ENCODE data around the gene IL22RA2. TPM values are rescaled to one million over a fixed set of nuclear protein-coding genes. Genes with fewer than 3 reads are reported as not detected.

Gene IL22RA2
- total RNA-seq, 1 experiment from 2014 or later, result not detected

GRCh38 chr6:137159912-137160311 is 13.5 kb downstream of the IL22RA2 start:
- Histone ChIP-seq H3K79me1 (ENCODE audit: insufficient read depth, low read depth, low read length, poor library complexity, severe bottlenecking) (no peaks in the 10 kb centered on the region), H3K27ac (ENCODE audit: insufficient read length, low read depth, low read length) (no peak overlapping the region), H3K79me2 (ENCODE audit: insufficient read depth, low read length) (no peaks in the 10 kb centered on the region), H3K4me2 (ENCODE audit: insufficient read depth, insufficient read length, low read length) (no peak overlapping the region), H2BK15ac (ENCODE audit: low read depth, low read length) (no peak overlapping the region), H3K23ac (ENCODE audit: insufficient read length, low read depth, low read length) (no peak overlapping the region), H2AFZ (ENCODE audit: low read length) (no peak overlapping the region), H3T11ph (ENCODE audit: low read length) (no peak overlapping the region), H3K4ac (ENCODE audit: low read depth, low read length) (no peak overlapping the region), H3K56ac (ENCODE audit: insufficient read length, low read depth, low read length) (no peak overlapping the region), H3K4me1 (ENCODE audit: insufficient read depth, low read length) (no peaks in the 10 kb centered on the region), H3K18ac (ENCODE audit: insufficient read length, low read depth, low read length) (no peak overlapping the region), H2AK5ac (ENCODE audit: insufficient read length, low read length) (no peak overlapping the region), H2BK5ac (ENCODE audit: insufficient read length, low read length) (no peak overlapping the region), H2BK120ac (ENCODE audit: low read depth, low read length, poor library complexity, severe bottlenecking) (no peak overlapping the region), H3K27me3 (ENCODE audit: insufficient read depth, low read length) (no peaks in the 10 kb centered on the region), H3K9me3 (ENCODE audit: control insufficient read depth, low read depth, low read length) (peaks cover 34% of the 10 kb centered on the region), H3K23me2 (ENCODE audit: insufficient read length, low read depth, low read length, poor library complexity, severe bottlenecking) (no peaks in the 10 kb centered on the region), H2BK20ac (ENCODE audit: low read depth, low read length, poor library complexity, severe bottlenecking) (no peak overlapping the region), H4K91ac (ENCODE audit: insufficient read length, low read depth, low read length) (no peak overlapping the region), H3K14ac (ENCODE audit: insufficient read depth, low read length) (no peak overlapping the region), H4K20me1 (ENCODE audit: control insufficient read depth, insufficient read depth, insufficient read length) (no peaks in the 10 kb centered on the region), H4K5ac (ENCODE audit: insufficient read length, low read depth, low read length) (no peak overlapping the region), H4K8ac (replicated peaks; ENCODE audit: insufficient read length, low read depth, low read length) (no peak overlapping the region), H3K9ac (ENCODE audit: extremely low read depth, insufficient read length, low read length) (no peak overlapping the region), H2BK12ac (ENCODE audit: insufficient read length, low read depth, low read length) (no peak overlapping the region)
- peaks cover 12% of the 10 kb centered on the region for H3K27me3 Mint-ChIP-seq (ENCODE audit: low read depth)
- no peaks in the 10 kb centered on the region for H3K4me1 Mint-ChIP-seq
- TF ChIP-seq, protein P1, sequence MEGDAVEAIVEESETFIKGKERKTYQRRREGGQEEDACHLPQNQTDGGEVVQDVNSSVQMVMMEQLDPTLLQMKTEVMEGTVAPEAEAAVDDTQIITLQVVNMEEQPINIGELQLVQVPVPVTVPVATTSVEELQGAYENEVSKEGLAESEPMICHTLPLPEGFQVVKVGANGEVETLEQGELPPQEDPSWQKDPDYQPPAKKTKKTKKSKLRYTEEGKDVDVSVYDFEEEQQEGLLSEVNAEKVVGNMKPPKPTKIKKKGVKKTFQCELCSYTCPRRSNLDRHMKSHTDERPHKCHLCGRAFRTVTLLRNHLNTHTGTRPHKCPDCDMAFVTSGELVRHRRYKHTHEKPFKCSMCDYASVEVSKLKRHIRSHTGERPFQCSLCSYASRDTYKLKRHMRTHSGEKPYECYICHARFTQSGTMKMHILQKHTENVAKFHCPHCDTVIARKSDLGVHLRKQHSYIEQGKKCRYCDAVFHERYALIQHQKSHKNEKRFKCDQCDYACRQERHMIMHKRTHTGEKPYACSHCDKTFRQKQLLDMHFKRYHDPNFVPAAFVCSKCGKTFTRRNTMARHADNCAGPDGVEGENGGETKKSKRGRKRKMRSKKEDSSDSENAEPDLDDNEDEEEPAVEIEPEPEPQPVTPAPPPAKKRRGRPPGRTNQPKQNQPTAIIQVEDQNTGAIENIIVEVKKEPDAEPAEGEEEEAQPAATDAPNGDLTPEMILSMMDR (conservative IDR thresholded peaks at IDR 0.05), result no peak
- no peak overlapping the region for H3K27ac Mint-ChIP-seq
- H3K36me3 Mint-ChIP-seq (ENCODE audit: insufficient read depth in 1 of 3, low read depth in 3 of 3), result peaks cover 29 to 46% (median 32%) of the 10 kb centered on the region in 3 experiments
- DNase-seq, result no peak
- no peak overlapping the region for H3K4me3 Mint-ChIP-seq
- peaks cover 52 to 53% of the 10 kb centered on the region in 2 experiments for H3K9me3 Mint-ChIP-seq
